HEK293 (cell line): ENCODE measurements around the gene ARL3.

Experiments used
- GFI1B ChIP-seq: fragments of 450-650 bp; formaldehyde crosslinking; IDR thresholded peaks from 2 replicates; pipeline ENCODE4 v1.5.1; 2016; ENCODE audit warnings: missing biosample characterization, missing genetic modification characterization
- HOXA7 ChIP-seq: sonication (generic); formaldehyde crosslinking; IDR thresholded peaks from 2 replicates; pipeline ENCODE4 v1.8.1; 2022; ENCODE audit warnings: missing genetic modification reagents, borderline replicate concordance
- KLF9 ChIP-seq: fragments of 450-650 bp; formaldehyde crosslinking; IDR thresholded peaks from 2 replicates; pipeline ENCODE4 v1.5.1; 2016; ENCODE audit warnings: missing biosample characterization, missing genetic modification characterization, low read depth
- ZBTB7A ChIP-seq: fragments of 450-650 bp; formaldehyde crosslinking; IDR thresholded peaks from 2 replicates; pipeline ENCODE4 v1.5.1; 2016; ENCODE audit warnings: low read depth, missing biosample characterization, missing genetic modification characterization
- ZFP3 ChIP-seq: fragments of 450-650 bp; formaldehyde crosslinking; IDR thresholded peaks from 2 replicates; pipeline ENCODE4 v1.5.1; 2016; ENCODE audit warnings: low read depth, missing biosample characterization, missing genetic modification characterization
- ZNF112 ChIP-seq: fragments of 450-650 bp; formaldehyde crosslinking; IDR thresholded peaks from 2 replicates; pipeline ENCODE4 v1.5.0; 2017; ENCODE audit warnings: missing biosample characterization, missing genetic modification characterization
- ZNF335 ChIP-seq: fragments of 450-650 bp; formaldehyde crosslinking; conservative IDR thresholded peaks from 2 replicates; pipeline ENCODE4 v1.5.1; 2016; ENCODE audit warnings: missing biosample characterization, missing genetic modification characterization
- ZNF391 ChIP-seq: fragments of 450-650 bp; formaldehyde crosslinking; IDR thresholded peaks from 2 replicates; pipeline ENCODE4 v1.5.1; 2016; ENCODE audit warnings: low read depth, missing biosample characterization, missing genetic modification characterization, borderline replicate concordance
- ZNF473 ChIP-seq: fragments of 450-650 bp; formaldehyde crosslinking; IDR thresholded peaks from 2 replicates; pipeline ENCODE4 v1.5.1; 2017; ENCODE audit warnings: missing biosample characterization, missing genetic modification characterization
- ZNF501 ChIP-seq: fragments of 450-650 bp; formaldehyde crosslinking; IDR thresholded peaks from 2 replicates; pipeline ENCODE4 v1.5.1; 2016; ENCODE audit warnings: missing biosample characterization, missing genetic modification characterization
- ZNF529 ChIP-seq: fragments of 450-650 bp; formaldehyde crosslinking; IDR thresholded peaks from 2 replicates; pipeline ENCODE4 v1.5.1; 2017; ENCODE audit warnings: missing genetic modification characterization, missing biosample characterization; ENCODE audit not compliant: insufficient replicate concordance
- ZNF571 ChIP-seq: fragments of 450-650 bp; formaldehyde crosslinking; IDR thresholded peaks from 2 replicates; pipeline ENCODE4 v1.5.0; 2017; ENCODE audit warnings: missing biosample characterization, missing genetic modification characterization
- ZNF664 ChIP-seq: fragments of 450-650 bp; formaldehyde crosslinking; IDR thresholded peaks from 2 replicates; pipeline ENCODE4 v1.5.1; 2016; ENCODE audit warnings: missing biosample characterization, missing genetic modification characterization
- ZXDB ChIP-seq: fragments of 450-650 bp; formaldehyde crosslinking; IDR thresholded peaks from 2 replicates; pipeline ENCODE4 v1.5.1; 2016; ENCODE audit warnings: missing biosample characterization, missing genetic modification characterization
- TF ChIP-seq, protein P1 (sequence below): fragments of 450-650 bp; formaldehyde crosslinking; conservative IDR thresholded peaks from 2 replicates; pipeline ENCODE4 v1.5.1; 2016; ENCODE audit warnings: low read depth, missing biosample characterization, missing genetic modification characterization
- TF ChIP-seq, protein P2 (sequence below): fragments of 450-650 bp; formaldehyde crosslinking; IDR thresholded peaks from 2 replicates; pipeline ENCODE4 v1.5.1; 2016; ENCODE audit warnings: missing biosample characterization, missing genetic modification characterization
- TF ChIP-seq, protein P3 (sequence below): fragments of 450-650 bp; formaldehyde crosslinking; IDR thresholded peaks from 2 replicates; pipeline ENCODE4 v1.5.1; 2016; ENCODE audit warnings: missing biosample characterization, missing genetic modification characterization
- TF ChIP-seq, protein P4 (sequence below): fragments of 450-650 bp; formaldehyde crosslinking; IDR thresholded peaks from 2 replicates; pipeline ENCODE4 v1.5.1; 2016; ENCODE audit warnings: missing biosample characterization, missing genetic modification characterization
- TF ChIP-seq, protein P5 (sequence below): fragments of 450-650 bp; formaldehyde crosslinking; IDR thresholded peaks from 2 replicates; pipeline ENCODE4 v1.5.1; 2016; ENCODE audit warnings: missing biosample characterization, missing genetic modification characterization
- TF ChIP-seq, protein P6 (sequence below): fragments of 450-650 bp; formaldehyde crosslinking; IDR thresholded peaks from 2 replicates; pipeline ENCODE4 v1.5.1; 2016; ENCODE audit warnings: missing biosample characterization, missing genetic modification characterization

The ARL3 gene

DNA sequence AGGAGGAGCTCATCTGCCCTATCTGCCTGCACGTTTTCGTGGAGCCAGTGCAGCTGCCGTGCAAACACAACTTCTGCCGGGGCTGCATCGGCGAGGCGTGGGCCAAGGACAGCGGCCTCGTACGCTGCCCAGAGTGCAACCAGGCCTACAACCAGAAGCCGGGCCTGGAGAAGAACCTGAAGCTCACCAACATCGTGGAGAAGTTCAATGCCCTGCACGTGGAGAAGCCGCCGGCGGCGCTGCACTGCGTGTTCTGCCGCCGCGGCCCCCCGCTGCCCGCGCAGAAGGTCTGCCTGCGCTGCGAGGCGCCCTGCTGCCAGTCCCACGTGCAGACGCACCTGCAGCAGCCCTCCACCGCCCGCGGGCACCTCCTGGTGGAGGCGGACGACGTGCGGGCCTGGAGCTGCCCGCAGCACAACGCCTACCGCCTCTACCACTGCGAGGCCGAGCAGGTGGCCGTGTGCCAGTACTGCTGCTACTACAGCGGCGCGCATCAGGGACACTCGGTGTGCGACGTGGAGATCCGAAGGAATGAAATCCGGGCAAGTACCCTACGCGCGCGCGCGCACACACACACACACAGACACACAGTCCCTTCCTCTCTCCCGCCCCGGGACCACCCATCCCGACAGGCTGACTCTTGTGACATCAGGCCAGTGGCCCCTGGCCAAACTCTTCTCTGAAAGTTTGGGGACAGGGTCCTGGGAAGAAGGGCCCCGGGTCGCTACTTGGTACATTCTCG lies 69.4 kb downstream of the ARL3 start (continued):
- TF ChIP-seq, protein P1, sequence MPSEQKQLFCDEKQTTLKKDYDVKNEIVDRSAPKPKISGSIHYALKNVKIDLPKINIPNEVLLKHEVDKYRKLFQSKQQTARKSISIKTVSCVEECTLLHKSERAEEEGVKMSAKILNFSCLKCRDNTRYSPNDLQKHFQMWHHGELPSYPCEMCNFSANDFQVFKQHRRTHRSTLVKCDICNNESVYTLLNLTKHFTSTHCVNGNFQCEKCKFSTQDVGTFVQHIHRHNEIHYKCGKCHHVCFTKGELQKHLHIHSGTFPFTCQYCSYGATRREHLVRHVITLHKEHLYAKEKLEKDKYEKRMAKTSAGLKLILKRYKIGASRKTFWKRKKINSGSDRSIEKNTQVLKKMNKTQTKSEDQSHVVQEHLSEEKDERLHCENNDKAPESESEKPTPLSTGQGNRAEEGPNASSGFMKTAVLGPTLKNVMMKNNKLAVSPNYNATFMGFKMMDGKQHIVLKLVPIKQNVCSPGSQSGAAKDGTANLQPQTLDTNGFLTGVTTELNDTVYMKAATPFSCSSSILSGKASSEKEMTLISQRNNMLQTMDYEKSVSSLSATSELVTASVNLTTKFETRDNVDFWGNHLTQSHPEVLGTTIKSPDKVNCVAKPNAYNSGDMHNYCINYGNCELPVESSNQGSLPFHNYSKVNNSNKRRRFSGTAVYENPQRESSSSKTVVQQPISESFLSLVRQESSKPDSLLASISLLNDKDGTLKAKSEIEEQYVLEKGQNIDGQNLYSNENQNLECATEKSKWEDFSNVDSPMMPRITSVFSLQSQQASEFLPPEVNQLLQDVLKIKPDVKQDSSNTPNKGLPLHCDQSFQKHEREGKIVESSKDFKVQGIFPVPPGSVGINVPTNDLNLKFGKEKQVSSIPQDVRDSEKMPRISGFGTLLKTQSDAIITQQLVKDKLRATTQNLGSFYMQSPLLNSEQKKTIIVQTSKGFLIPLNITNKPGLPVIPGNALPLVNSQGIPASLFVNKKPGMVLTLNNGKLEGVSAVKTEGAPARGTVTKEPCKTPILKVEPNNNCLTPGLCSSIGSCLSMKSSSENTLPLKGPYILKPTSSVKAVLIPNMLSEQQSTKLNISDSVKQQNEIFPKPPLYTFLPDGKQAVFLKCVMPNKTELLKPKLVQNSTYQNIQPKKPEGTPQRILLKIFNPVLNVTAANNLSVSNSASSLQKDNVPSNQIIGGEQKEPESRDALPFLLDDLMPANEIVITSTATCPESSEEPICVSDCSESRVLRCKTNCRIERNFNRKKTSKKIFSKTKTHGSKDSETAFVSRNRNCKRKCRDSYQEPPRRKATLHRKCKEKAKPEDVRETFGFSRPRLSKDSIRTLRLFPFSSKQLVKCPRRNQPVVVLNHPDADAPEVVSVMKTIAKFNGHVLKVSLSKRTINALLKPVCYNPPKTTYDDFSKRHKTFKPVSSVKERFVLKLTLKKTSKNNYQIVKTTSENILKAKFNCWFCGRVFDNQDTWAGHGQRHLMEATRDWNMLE (tag by site-specific recombination) = no peak
- no peak for TF ChIP-seq ZNF571 (tag by site-specific recombination)
- no peak for TF ChIP-seq ZNF664
- TF ChIP-seq, protein P2, sequence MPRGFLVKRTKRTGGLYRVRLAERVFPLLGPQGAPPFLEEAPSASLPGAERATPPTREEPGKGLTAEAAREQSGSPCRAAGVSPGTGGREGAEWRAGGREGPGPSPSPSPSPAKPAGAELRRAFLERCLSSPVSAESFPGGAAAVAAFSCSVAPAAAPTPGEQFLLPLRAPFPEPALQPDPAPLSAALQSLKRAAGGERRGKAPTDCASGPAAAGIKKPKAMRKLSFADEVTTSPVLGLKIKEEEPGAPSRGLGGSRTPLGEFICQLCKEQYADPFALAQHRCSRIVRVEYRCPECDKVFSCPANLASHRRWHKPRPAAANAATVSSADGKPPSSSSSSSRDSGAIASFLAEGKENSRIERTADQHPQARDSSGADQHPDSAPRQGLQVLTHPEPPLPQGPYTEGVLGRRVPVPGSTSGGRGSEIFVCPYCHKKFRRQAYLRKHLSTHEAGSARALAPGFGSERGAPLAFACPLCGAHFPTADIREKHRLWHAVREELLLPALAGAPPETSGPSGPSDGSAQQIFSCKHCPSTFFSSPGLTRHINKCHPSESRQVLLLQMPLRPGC (tag by site-specific recombination) = peak; percentile 71; the same call in 1 of the 2 replicates
- TF ChIP-seq ZNF529 (tag by site-specific recombination) = no peak
- TF ChIP-seq, protein P3, sequence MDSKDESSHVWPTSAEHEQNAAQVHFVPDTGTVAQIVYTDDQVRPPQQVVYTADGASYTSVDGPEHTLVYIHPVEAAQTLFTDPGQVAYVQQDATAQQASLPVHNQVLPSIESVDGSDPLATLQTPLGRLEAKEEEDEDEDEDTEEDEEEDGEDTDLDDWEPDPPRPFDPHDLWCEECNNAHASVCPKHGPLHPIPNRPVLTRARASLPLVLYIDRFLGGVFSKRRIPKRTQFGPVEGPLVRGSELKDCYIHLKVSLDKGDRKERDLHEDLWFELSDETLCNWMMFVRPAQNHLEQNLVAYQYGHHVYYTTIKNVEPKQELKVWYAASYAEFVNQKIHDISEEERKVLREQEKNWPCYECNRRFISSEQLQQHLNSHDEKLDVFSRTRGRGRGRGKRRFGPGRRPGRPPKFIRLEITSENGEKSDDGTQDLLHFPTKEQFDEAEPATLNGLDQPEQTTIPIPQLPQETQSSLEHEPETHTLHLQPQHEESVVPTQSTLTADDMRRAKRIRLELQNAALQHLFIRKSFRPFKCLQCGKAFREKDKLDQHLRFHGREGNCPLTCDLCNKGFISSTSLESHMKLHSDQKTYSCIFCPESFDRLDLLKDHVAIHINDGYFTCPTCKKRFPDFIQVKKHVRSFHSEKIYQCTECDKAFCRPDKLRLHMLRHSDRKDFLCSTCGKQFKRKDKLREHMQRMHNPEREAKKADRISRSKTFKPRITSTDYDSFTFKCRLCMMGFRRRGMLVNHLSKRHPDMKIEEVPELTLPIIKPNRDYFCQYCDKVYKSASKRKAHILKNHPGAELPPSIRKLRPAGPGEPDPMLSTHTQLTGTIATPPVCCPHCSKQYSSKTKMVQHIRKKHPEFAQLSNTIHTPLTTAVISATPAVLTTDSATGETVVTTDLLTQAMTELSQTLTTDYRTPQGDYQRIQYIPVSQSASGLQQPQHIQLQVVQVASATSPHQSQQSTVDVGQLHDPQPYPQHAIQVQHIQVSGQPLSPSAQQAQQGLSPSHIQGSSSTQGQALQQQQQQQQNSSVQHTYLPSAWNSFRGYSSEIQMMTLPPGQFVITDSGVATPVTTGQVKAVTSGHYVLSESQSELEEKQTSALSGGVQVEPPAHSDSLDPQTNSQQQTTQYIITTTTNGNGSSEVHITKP (tag by site-specific recombination) = peak; percentile 98
- TF ChIP-seq ZNF391 (tag by site-specific recombination) = peak; percentile 74; the same call in 1 of the 2 replicates
- TF ChIP-seq ZNF112 (tag by site-specific recombination) = no peak
- TF ChIP-seq KLF9 = peak; percentile 68; the same call in 1 of the 2 replicates
- TF ChIP-seq ZNF473 (tag by site-specific recombination) = no peak
- TF ChIP-seq GFI1B (tag by site-specific recombination) = 0 out of 2 replicates have a peak, but pooled peaks have one; percentile 4
- TF ChIP-seq ZXDB (tag by site-specific recombination) = peak; percentile 84
- TF ChIP-seq, protein P4, sequence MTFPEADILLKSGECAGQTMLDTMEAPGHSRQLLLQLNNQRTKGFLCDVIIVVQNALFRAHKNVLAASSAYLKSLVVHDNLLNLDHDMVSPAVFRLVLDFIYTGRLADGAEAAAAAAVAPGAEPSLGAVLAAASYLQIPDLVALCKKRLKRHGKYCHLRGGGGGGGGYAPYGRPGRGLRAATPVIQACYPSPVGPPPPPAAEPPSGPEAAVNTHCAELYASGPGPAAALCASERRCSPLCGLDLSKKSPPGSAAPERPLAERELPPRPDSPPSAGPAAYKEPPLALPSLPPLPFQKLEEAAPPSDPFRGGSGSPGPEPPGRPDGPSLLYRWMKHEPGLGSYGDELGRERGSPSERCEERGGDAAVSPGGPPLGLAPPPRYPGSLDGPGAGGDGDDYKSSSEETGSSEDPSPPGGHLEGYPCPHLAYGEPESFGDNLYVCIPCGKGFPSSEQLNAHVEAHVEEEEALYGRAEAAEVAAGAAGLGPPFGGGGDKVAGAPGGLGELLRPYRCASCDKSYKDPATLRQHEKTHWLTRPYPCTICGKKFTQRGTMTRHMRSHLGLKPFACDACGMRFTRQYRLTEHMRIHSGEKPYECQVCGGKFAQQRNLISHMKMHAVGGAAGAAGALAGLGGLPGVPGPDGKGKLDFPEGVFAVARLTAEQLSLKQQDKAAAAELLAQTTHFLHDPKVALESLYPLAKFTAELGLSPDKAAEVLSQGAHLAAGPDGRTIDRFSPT = peak; percentile 96
- TF ChIP-seq, protein P5, sequence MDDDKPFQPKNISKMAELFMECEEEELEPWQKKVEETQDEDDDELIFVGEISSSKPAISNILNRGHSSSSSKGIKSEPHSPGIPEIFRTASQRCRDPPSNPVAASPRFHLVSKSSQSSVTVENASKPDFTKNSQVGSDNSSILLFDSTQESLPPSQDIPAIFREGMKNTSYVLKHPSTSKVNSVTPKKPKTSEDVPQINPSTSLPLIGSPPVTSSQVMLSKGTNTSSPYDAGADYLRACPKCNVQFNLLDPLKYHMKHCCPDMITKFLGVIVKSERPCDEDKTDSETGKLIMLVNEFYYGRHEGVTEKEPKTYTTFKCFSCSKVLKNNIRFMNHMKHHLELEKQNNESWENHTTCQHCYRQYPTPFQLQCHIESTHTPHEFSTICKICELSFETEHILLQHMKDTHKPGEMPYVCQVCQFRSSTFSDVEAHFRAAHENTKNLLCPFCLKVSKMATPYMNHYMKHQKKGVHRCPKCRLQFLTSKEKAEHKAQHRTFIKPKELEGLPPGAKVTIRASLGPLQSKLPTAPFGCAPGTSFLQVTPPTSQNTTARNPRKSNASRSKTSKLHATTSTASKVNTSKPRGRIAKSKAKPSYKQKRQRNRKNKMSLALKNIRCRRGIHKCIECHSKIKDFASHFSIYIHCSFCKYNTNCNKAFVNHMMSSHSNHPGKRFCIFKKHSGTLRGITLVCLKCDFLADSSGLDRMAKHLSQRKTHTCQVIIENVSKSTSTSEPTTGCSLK (tag by site-specific recombination) = no peak
- TF ChIP-seq HOXA7 = no peak
- no peak for TF ChIP-seq ZFP3 (tag by site-specific recombination)
- peak; percentile 98 for TF ChIP-seq ZNF501 (tag by site-specific recombination)
- peak; percentile 77 for TF ChIP-seq ZBTB7A (tag by site-specific recombination)
- TF ChIP-seq ZNF335 = peak; percentile 89
- TF ChIP-seq, protein P6, sequence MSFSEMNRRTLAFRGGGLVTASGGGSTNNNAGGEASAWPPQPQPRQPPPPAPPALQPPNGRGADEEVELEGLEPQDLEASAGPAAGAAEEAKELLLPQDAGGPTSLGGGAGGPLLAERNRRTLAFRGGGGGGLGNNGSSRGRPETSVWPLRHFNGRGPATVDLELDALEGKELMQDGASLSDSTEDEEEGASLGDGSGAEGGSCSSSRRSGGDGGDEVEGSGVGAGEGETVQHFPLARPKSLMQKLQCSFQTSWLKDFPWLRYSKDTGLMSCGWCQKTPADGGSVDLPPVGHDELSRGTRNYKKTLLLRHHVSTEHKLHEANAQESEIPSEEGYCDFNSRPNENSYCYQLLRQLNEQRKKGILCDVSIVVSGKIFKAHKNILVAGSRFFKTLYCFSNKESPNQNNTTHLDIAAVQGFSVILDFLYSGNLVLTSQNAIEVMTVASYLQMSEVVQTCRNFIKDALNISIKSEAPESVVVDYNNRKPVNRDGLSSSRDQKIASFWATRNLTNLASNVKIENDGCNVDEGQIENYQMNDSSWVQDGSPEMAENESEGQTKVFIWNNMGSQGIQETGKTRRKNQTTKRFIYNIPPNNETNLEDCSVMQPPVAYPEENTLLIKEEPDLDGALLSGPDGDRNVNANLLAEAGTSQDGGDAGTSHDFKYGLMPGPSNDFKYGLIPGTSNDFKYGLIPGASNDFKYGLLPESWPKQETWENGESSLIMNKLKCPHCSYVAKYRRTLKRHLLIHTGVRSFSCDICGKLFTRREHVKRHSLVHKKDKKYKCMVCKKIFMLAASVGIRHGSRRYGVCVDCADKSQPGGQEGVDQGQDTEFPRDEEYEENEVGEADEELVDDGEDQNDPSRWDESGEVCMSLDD (tag by site-specific recombination) = peak; percentile 41; the same call in 1 of the 2 replicates
